ENCODE data around the gene ALOX5AP.

GRCh38 chr13:30710442-30710841 is 24.9 kb upstream of the ALOX5AP start:
- TF ChIP-seq CTCF (IDR thresholded peaks at IDR 0.05; ENCODE audit: insufficient read depth, low read length) (no peak), POLR2AphosphoS5 (IDR thresholded peaks at IDR 0.05; ENCODE audit: low read depth) (no peak), REST (IDR thresholded peaks at IDR 0.05; ENCODE audit: insufficient replicate concordance, low read depth) (no peak), GABPA (IDR thresholded peaks at IDR 0.05; ENCODE audit: low read depth) (no peak)
